GM19238 (cell line): ENCODE results near the gene MAL.

ENCODE experiments used
- DNase-seq: peaks from one replicate; pipeline ENCODE4 v3.0.0; 2011; ENCODE audit warnings: low spot score; ENCODE audit not compliant: insufficient read length

Gene MAL

DNA sequence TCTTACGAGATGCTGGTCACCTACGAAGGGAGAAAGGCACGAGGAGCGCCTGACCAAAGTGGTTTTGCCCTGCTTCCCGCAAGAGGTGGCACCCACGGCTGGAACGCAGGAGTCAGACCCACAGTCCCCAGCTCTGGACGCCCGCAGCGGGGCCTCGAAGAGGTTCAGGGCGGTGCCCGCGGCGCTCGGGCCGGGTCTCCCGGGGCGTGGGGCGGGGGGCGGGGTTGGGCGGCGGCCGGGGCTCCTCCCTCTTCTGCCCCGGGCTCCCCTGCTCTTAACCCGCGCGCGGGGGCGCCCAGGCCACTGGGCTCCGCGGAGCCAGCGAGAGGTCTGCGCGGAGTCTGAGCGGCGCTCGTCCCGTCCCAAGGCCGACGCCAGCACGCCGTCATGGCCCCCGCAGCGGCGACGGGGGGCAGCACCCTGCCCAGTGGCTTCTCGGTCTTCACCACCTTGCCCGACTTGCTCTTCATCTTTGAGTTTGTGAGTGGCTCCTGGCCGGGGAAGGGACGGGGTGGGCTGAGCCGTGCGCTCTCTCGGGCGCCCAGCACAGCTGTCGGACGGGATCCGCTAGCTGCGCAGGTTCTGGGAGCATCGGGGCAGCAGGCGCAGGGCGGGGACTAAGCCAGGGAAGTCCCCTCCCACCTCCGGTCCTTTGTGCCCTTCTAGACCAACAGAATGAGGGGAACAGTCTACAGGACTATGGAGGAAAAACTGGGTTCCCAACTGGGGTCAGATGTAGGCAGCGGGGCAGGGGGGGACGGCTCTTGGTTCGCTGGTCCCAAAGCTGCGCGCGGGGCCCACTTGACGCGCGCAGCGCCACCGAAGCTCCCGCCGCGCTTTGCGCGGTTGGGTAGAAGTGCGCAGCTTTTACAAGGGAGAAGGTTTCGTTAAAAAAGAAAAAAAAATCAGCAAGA is at the start of gene MAL:
Gene MAL (plus strand): TSS at position 303 of the 914 bp plus-strand sequence. CDS start 85 bp downstream, at position 388.
- peak; percentile 40 for DNase-seq

DNA sequence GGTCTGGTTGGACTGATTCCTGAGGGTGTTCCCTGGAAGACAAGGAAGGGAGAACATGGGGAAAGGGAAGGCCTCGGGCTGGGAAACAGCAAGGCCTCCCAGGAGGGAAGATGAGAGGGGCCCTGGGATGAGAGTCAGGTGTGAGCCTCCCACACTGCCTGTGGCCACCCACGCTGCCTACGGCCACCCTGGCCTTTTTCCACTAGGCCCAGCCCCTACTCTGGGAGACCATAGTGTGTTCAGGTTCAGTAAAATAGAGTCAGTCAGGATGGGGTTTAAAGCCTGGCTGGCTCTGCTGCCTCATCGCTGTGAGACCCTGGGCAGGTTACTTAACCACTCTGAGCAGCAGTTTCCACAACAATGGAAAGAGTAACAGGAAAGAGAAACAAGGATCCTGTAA is 47.7 kb upstream of the MAL start:
- DNase-seq = no peak

DNA sequence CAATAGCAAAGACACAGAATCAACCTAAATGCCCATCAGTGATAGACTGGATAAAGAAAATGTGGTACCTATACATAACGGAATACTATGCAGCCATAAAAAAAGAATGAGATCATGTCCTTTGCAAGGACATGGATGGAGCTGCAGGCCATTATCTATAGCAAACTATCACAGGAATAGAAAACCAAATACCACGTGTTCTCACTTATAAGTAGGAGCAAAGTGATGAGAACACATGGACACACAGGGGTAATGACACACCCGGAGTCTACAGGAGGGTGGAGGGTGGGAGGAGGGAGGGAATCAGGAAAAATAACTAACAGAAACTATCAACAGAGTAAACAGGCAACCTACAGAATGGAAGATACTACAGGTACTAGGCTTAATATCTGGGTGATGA is 46.6 kb upstream of the MAL start:
- DNase-seq = no peak

DNA sequence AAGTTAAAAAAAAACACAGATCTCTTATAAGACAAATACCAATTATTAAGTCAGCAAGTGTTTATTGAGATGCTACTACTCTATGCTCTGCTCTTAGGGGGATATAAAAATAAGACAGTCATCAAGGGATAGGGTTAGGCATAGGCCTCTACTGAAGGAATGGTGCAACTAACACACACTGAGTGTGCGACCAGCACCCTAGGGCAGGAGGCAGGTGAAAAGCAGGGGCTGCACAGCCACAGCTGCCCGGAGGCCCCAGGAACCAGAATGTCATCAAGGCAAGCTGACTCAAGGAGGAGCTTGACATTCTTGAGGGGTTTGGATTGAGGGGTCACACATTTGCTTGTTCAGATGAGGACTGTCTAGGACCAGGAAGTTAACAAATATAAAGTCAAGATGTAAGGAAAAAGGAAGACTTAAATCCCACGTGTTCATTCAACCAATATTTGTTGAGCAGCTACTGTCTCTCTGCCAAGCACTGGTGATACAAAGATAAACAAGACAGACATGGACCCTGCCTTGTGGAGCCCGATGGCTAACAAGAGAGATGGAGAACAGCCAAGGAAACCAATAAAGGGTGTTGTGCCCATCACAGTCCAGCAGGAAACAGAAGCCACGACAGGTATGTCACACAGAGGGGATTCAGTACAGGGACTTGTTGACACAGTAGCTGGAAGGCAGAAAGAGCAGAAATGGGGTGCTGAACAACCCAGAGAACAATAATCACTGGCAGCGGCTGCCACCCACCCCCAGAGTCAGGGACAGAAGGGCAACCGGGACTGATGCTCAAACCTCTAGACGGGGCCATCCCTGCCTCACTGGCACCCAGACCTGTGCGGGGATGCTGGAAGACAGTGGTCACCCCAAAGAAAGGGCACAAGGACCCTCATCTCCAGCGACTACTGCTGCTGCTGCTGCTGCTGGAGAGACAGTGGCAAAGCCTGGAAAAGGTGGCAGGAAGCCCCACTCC is 45.8 kb upstream of the MAL start:
- DNase-seq = no peak

DNA sequence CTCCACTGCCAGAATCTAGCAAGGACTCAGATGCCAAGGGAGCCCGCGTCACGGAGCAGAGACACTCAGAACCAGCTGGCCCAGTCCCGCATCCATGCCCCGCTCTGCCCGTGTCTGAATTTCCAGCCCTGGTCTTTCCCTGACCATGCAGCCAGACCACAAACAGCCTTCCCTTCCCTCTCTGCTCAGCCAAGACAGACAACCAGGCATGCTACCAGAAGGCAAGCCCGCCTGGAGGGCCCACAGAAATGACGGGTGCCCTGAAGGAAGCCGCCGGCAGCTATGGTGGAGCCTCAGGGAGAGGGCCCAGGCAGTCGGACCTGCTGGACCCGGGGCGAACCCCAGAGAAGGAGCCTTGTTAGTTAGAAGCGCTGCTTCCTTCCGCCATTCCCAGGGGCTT is 45.1 kb upstream of the MAL start:
- no peak for DNase-seq

DNA sequence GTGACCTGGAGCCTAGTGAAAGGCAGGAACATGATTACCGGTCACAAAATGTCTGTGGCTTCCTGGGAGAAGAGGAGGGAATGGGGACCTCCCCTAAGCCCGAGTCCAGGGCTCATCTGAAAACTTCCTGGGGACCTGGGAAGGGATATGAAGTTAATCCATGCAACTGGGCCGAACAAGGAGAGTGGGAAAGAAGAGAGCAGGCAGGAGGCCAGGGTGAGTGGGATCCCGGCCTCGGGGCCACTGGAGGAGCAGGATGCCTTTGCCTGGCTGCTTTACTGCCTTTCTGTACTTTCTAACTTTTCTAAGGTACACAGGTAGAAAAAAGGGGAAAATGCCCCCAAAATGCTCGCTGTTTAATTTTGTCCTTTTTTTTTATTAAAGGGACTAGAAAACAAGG is 43.4 kb upstream of the MAL start:
- no peak for DNase-seq

DNA sequence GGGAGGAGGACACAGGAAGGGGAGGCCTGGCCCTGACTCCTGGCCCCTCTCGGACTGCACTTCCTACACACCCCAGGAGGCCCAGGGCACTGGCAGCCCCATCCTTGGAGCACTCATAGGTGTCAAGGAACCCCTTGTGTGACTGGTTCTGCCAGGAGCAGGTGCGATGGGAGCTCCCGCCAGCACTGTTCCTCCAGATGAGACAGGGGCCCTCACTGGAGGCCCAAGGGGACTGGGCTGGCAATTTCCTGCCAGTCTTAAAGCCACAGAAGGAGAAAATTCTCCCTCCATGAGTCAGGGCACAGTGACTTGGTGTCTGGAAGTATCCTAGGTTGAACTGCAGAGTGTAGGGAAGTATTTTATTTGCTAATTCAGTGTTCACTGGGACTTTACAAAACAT is 42.8 kb upstream of the MAL start:
- no peak for DNase-seq

DNA sequence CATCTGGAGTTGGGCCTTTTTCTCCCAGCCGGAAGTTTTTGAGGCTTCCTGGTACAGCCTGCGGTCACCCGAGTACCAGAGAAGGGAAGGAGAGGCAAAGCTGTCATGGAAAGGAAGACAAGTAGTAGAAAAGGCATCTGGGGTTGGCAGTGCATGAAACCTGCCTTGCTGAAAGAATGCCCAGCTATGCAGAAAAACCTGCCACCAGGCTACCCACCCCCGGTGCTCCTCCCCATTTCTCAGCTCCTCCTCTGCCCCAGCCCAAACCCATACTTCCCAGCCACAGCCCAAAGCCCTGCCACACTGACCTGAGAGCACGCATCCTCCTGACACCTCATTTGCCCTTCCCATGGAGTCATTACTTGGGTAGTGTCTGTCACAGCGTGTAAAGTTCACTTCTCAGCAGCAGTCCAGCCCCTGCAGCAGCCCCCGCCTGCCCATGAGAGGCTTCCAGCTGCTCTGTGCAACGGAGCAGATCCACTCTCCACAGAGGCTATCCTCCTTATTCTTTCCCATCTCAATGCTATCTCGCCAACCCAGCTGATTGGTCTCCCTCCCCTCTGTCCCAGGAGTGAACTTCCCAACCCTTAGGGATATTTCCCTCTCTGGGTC is 40.4 kb upstream of the MAL start:
- no peak for DNase-seq

DNA sequence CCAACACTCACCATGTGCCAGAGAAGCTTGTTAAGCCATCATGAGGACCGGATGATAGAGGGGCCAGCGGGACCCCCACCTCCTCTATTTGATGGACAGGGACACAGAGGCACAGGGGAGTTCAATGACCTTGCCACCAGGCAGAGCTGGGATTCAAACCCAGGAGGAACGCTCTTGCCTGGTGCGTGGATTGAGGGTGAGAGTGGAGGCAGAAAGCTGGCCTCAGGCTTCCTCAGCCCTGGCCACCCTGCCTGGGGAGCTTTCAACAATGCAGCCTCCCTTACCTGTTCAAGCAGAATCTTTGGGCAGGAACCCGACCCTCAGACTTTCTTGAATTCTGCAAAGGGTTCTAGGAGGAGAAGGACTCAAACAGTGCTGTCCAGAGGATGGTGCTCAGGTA is 39.9 kb upstream of the MAL start:
- DNase-seq = no peak

DNA sequence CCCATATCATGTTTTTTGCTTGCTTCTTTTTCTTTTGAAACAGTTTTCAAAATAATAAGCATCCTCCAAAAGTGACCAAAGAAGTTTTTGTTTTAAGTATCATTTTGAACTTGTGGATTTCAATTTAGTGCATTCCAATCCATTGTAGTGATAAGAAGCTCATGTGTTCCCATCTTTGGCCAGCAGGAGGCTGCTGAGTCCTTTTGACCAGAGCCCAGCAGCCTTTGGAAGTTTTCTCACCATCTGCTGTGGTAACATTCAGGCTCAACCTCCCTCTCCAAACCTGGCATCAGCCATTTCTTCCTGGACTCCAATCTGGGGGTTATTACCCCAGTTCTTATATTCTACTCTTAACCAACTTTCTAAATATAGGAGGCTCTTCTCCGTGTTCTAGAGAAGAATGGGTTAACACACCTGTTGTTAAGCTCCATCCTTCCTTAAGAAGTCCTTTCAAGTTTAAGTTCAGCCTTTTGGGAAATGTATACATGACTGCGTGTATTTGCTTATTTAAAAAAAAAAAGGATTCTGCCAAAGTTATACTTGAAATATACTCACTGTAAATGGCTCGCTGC is 39.0 kb upstream of the MAL start:
- DNase-seq = peak; percentile 38

DNA sequence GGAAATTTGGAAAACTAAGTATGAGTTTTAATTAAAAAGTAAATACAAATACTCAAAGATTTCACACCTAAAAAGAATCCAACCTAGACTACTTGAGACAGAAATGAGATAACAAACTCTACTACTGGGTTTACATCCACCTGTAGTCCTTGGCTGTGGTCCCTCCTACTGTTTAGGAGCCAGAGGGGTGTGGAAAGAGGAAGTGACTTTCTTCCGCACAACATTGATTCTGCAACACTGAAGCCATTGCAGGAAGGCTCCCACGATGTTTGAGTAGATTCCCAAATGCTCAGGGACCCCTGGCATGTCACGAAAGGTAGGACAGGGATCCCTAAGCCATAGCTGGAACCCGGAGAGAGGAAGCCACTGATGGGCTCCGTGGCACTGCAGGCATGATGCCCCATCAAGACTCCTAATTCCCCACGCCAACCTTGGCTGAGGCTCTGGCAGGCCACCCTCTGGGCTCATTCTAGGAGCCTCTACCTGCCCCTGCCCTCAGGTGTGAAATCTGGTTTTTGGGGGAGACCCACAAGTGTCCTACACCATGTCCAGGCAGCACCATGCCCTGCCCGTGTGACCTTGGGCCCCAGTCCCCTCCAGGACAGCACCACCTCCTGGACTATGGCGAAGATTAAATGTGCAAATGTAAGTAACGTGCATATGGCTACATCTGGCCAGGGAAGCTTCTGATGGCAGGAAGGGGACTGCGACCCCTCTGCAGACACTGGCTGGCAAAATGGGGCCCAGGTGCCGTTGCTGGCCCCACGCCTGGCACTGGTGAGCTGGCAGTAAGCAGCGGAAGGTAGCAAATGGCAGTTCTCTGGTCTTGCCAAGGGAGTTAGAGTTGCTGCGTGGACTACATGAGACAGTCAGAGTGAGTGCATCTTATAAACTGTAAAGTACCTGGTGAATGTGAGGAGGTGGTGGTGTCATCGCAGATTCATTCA is 38.2 kb upstream of the MAL start:
- no peak for DNase-seq

DNA sequence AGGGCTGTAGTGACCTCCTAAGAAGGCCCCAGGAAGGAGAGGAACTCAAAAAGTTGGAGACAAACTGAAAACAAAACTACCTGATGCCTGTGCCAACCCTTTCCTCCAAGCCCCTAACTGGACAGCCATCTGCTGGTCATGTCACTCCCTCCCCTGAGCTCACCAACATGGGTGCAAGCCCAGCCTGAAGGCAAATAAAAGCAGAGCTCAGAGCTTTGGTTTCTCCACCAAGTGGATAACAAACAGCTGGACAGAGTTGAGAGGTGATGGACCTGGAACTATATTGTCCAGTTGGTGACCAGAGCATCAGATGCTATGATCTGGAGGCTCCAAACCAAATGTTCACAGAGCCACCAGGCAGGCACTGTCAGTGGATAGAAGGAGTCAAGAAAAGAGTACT is 34.6 kb upstream of the MAL start:
- no peak for DNase-seq

DNA sequence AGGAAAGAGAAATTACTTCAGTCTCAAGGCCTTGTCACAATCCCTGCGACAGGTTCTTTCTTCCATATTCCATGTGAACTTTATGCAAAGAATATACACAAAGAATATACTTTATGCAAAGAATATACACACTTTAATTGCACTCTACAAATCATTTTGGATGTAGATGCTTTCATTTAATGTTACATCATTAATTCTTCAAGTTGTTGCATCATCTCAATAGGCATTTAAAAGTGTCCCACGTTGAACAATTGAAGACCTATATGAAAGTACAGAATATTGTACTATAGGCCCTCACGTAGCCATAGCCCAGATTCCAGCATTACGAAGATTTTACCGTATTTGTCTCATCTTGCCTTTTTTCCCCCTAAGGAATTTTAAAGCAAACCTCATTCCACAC is 33.1 kb upstream of the MAL start:
- no peak for DNase-seq

DNA sequence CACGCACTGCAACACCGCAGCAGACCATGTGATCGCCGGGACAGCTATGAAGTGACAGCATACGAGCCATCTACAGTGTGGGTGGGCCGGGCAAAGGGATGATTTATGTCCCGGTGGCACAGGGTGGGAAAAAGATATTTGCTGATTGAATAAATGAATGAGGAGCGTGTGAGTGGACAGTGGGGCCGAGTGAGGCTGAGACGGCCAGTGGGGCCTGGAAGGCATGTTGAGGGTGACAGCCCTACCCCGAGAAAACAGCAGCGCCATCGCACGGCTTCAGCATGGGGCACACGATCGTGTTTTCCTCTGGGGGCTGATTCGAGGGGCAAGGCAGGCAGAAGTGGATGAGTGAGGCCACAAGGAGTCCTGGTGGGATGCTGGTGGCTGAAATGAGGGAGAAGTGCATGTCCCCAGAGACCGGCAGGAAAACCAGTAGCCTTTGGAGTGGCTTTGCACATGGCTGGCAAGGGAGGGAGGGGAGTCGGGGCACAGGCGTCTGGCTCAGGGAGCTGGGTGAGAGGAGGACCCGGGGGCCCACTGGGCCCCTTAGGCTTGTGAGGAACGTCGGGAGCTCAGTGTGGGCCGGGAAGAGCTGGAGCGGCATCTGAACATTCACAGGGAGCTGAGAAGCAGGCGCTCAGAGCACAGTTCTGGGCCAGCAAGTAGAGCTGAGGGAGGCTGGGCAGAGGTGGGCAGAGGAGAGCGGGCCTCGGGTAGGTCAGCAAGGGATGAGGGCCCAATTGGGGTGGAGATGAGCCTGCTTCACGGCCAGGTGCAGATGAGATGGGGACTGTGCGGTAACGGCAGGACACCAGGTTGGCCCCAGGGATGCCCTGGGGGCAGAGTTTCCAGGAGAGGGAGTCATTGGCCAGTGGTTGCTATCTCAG is 32.1 kb upstream of the MAL start:
- no peak for DNase-seq

DNA sequence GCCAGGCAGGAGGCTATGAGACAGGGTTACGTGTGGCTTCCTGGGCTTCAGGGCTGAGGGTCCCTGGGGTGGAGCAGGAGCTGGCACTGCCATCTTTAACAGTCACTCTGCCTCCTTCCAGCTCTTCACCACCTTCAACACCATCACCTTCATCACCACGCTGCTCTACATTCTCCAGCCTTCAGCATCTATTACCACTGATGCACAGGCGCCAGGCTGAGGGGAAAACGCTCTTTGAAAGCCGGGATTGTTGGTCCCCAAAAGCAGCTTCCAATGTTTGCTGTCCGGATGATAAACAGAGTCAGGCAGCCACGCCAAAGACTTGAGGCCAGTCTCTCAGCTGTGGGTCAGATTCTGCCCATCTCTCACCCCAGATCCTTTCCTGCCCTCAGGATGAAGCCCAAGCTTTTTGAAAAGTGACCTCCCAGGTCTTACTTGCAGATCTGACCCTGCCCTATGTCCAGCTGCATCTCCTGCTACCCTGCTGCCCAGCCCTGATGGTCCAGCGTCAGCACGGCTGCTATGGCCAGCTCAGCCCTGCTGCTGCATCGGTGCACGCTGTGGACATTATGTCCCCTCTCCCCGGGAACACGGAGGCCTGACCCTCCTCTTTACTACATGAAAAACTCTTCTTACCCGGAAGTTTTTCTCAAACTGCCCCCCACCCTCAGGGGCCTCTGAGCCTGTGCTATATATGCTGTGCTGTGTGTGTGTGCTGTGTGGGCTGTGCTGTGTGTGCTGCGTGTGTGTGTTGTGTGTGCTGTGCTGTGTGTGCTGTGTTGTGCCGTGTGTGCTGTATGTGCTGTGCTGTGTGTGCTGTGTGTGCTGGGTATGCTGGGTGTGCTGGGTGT is 31.2 kb upstream of the MAL start:
- no peak for DNase-seq

DNA sequence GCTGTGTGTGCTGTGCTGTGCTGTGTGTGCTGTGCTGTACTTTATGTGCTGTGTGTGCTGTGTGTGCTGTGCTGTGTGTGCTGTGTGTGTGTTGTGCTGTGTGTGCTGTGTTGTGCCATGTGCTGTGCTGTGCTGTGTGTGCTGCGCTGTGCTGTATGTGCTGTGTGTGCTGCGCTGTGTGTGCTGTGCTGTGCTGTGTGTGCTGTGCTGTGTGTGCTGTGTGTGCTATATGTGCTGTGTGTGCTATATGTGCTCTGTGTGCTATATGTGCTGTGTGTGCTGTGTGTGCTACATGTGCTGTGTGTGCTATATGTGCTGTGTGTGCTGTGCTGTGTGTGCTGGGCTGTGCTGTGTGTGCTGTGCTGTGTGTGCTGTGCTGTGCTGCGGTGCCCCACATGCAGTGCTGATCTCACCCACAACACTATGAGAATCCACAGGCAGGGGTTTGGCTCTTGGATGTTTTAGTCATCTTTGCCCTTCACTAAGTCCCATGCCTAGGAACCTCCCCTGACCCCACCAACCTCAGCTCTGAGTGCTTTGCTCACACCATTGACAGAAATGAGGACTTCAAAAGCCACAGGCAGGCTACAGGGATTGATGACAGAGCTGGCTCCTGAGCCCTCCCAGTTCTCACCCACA is 30.5 kb upstream of the MAL start:
- DNase-seq = no peak

DNA sequence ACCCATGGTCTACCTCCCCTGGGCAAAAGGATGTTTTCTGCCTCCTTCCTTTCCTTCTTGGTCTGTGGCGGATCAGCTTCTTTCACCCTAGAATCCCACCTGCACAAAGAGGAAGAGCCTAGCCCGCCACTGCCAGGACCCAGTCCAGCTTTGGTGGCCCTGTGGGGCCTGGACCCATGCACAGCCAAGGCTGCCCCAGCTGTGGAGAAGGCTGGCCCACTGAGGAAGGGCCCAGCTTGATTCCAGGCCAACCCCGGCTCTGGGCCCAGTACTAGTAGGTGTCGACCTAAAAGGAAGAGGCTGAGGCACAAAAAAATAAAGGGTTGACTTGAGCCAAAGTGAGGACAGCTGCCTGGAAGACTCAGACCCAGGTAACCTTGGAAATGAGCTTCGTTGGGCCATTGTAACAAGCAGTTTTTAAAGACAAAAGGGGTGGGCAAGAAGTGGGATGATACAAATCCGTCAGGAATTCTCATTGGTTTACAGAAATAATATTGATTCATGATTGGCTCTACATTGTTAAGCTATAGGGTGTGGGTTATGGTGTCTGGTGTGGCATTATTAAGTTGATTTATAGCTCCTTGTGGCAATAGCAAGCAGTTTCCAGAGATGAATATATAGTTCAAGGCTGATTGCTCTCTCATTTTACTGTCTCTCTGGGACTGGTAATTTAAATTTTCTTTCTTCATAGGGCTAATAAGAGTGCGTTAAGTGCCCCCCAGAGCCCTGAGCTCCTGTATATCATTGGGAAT is 29.8 kb upstream of the MAL start:
- no peak for DNase-seq
